ENCODE measurements around the gene CCDC106. TPM values are rescaled to one million over a fixed set of nuclear protein-coding genes. Genes with fewer than 3 reads are reported as not detected.

The CCDC106 gene
- polyA plus RNA-seq, 1 donor: 19.3 TPM

- no peak for DNase-seq
Observed at GRCh38 chr19:55650126-55650557, 2.1 kb downstream of the CCDC106 start.

DNA sequence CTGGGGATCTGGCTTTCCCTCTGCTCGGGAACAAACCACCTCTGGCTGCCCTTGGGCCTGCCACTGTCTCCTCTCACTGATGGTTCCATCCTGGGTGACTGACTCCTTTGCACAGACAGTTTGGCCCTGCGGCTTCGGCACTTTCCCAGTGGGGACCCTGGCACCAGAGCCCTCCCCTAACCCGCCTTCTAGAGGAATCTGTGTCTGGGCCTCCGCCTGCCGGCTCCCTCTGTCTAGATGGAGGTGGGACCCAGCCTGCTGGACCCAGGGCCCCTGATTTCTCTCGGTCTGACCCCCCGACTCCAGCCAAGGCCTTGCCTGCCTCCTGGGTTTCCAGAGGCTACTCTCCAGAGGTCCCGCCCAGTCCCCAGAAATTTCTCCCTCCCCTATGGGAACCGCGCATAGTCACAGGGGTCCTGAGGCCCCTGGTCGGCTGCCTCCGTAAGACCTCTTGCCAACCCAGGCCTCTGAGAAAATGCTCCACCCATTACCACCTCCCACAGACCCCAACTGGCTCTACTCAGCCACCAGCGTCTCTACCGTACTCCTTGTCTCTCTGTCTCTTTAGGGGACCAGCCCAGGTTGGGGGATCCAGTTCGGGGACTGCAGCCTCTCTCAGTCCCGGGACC, 2.7 kb downstream of the CCDC106 start:
- no peak for DNase-seq

DNA sequence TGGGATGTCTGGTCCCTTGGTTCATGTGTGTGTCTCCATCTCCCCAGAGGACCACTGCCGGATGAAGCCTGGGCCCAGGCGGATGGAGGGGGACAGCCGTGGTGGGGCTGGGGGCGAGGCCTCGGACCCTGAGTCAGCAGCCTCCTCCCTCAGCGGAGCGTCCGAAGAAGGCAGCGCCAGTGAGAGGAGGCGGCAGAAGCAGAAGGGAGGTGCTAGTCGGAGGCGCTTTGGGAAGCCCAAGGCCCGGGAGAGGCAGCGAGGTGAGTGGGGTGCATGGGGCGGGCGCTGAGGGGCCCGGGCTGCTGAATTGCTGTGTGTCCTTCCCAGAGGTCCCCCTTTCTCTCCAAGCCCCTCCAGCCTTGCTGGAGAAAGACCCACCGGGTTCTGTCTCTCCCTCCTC, 3.2 kb downstream of the CCDC106 start:
- DNase-seq: no peak

DNA sequence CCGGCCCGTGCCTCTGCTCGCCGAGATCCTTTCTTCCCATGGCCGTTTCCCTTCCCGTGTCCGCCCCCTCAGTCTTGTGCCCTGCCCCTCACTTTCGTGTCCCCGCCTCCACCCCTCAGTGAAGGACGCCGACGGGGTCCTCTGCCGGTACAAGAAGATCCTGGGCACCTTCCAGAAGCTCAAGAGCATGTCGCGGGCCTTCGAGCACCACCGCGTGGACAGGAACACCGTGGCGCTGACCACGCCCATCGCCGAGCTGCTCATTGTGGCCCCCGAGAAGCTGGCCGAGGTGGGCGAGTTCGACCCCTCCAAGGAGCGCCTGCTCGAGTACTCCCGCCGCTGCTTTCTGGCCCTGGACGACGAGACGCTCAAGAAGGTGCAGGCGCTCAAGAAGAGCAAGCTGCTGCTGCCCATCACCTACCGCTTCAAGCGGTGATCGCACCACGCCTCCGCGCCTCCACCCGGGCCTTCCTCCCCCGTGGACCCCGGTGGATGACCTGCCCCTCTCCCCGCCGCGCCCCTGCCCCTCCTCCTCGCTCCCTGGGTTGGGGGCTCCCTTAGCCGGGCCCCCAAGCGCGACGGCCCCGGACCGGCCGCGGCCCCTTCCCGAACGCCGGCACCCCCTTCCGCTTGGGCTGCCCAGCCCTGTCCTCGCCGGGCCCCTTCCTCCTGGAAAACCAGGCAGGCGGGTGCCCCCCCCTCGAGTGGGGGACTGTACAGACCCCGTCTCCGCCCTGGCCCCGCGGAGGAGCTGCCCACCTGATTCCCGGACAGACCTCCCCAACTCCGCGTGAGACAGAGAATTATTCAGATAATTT, 4.5 kb downstream of the CCDC106 start:
- no peak for DNase-seq

DNA sequence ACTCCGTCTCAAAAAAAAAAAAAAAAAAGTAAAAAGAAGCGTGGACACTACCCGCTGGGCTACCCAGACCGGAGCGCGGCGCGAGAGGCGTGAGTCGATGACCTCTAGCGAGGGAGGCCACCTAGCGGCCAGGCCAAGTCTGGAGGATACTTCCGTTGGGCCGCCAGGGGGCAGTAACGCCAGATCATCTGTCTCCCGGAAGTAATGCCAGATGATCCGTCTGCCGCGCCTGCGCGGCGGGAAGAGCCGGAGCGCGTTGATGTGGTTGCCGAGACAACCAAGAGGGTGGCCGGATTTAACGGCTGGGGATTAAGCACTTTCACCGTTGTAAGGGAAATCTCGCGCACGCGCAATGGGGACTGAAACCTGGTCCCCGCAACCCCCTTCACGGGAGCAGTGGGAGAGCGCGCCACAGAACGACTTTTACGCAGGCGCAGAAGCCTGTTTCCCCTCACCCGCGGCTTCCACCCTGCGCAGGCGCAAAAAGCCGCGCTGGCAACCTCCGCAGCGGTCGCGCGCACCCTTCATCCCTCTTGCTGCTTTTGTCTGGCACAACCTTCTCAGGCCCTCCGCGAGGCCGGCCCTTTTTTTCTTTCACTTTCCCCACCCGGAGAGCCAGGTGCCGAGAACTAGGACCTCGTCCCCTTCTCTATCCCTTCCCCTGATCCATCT, 5.8 kb downstream of the CCDC106 start:
- peak; percentile 99 for DNase-seq

- peak; percentile 100 for DNase-seq
Observed at GRCh38 chr19:55654323-55654867, 6.4 kb downstream of the CCDC106 start.

DNA sequence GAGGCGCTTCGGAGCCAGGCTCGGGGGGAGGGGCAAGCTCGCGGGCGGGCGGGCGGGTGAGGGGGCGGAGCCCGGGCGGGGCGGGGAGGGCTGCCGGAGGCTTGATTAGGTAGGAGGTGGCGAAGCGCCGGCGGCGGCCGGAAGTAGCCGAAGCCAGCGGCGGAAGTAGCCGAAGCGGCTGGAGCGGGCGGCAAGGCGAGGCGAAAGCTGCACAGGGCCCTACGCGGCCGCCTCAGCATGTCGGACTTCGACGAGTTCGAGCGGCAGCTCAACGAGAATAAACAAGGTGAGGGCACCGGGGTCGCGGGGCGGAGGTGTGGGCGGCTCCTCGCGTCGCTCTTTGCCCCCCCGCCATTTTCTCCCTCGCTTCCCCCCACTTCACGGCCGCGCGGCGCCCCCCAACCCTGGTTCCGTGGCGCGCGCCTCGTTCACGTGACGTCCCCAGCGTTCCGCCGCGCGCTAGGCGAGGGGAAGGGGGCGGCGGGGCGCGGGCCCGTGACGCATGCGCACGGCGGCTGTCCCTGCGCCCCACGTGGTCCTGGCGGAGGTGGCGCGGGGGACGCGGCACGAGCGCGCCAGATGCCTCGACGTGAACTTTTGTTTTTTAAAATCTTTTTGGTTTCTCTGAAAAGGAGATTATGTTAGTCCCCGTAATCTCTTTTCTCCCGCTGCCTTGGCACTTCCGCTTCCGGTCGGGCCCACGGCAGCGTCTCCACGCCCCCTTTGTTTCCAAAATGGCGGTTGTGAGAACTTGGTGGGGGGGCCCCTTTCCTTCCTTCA, 7.0 kb downstream of the CCDC106 start, which contains the start of gene U2AF2:
Gene U2AF2 (plus strand): TSS at position 168 of the 780 bp plus-strand sequence. CDS start 70 bp downstream, at position 238.
- DNase-seq: peak; percentile 91

GRCh38 chr19:55655648-55656040, 7.6 kb downstream of the CCDC106 start:
- DNase-seq: no peak

DNA sequence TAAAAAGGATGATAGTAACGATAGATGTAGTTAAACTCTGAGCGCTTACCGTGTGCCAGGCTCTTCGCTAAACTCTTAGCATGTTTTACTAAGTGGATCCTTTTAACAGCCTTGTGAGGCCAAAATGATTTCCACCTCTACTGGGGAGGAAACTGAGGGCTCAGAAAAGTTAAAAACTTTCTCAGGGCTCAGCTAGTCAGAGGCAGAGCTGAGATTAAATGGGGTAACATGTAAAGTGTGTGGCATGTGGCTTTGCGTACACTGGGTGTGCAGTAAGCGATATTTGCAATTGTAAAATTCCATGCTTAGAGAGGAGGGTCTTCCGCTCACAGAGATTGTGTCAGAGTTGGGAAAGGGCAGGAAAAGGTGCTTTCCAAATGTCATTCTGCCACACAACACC, 8.5 kb downstream of the CCDC106 start:
- no peak for DNase-seq

DNA sequence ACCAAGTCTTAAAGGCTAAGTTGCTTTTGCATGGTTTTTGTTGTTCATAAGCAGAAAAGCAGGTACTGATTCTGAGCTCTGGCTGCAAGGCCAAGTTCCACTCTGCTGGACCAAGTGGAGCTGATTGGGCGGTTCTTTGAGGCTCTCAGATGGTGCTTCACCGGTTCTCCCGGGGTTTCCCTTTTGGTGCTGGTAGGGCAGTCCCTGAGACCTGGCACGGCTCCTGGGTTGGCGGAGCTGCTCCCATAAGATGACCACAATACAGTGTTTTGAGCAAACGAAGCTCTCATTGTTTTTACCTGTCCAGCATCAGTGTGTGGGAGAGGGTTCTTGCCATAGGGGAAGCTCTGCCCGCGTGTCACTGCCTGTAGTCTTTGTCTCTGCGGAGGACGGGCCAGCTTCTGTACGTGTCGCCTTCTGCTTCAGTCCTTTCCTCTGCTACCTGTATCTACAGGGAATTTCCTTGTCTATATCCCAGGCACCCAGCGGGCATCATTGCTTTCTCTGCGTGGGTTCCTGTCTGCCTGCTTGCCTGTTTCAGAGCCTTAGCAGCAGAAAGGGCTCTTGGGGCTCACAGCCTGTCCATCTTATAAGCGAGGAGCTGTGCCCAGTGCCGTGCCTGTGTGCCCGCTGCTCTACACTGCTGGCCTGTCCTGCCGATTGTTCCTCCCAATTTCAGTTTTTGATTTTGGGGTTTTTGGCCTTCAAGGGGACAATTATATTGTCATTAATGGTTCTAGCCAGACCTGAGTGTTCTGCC, 9.2 kb downstream of the CCDC106 start:
- no peak for DNase-seq

DNA sequence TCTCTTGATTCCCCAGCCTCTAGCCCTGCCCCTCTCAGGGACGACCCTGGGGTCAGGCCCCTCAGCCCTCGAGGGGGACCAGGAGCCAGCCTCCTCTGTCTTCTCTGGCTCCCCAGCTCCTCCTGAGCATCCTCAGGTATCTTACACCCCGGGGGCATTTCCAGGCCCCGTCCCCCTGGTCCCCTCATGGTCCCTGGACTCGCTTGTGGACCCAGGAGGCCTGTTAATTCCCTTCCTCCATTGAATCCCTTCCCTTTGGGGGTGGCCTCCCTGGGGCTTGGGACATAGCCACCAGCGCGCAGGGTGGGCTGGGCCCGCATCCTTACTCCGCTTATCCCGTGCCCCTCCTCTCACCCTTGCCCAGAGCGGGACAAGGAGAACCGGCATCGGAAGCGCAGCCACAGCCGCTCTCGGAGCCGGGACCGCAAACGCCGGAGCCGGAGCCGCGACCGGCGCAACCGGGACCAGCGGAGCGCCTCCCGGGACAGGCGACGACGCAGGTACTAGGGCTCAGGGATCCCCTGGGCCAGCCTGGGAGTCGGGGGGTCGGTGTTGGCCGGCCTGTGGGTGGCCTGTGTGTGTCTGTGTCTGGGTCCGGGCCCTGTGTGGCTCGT, 10.9 kb downstream of the CCDC106 start:
- no peak for DNase-seq

- DNase-seq: no peak
Observed at GRCh38 chr19:55659822-55660221, 11.8 kb downstream of the CCDC106 start.

GRCh38 chr19:55660404-55660803, 12.4 kb downstream of the CCDC106 start:
- DNase-seq: no peak

DNA sequence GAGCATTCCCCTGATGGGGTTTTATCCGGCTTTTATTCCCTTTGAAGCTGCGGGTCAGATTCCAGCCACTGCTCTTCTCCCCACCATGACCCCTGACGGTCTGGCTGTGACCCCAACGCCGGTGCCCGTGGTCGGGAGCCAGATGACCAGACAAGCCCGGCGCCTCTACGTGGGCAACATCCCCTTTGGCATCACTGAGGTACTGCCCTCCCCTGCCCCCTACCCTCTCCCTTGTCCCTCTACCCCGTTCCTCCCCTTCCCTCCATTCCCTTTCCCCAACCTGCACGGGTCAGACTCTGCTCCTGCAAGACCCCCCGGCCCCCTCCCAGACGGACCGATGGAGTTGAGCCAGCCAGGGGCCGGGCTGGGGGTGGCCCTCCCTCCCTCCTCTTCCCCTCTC, 13.0 kb downstream of the CCDC106 start:
- no peak for DNase-seq

DNA sequence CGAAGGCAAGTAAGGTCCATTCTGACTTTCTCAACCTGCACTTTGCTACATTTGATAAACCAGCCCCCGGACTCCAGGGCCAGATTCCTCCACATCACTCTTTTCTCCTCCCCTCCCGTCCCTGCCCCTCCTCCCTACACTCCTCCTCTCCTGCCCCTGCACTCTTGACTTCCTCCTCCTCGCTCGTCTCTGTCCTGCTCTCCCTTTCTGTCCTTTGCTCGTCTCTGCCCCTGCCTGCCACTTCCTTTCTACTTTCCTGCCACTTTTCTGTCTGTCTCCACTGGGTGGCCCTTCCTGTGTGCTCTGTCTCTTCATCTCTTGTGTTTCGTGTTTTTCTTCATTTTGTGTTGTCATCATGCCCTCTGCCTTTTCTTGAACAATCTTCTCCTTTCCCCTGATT, 13.8 kb downstream of the CCDC106 start:
- DNase-seq: no peak

- DNase-seq: no peak
Observed at GRCh38 chr19:55663846-55664536, 16.0 kb downstream of the CCDC106 start.

- no peak for DNase-seq
Observed at GRCh38 chr19:55666343-55667005, 18.5 kb downstream of the CCDC106 start.

DNA sequence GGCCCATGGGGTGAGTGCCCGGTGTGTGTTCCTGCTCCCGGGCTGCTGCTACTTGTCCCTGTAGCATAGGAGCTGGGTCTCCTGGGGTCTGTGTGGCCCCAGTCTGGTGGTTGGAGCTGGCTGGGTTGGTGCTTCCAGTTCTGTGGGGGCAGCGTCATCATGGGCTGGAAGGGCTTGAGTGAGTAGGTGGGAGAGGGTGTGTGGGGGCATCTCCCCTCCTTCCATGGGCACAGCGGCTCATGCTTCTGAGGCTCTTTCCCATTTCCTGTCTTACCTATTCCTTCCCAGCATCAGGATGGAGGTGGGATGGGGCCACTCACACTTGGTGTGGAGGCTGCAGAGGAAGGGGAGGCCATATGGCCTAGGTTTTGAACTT, 19.0 kb downstream of the CCDC106 start:
- DNase-seq: no peak

DNA sequence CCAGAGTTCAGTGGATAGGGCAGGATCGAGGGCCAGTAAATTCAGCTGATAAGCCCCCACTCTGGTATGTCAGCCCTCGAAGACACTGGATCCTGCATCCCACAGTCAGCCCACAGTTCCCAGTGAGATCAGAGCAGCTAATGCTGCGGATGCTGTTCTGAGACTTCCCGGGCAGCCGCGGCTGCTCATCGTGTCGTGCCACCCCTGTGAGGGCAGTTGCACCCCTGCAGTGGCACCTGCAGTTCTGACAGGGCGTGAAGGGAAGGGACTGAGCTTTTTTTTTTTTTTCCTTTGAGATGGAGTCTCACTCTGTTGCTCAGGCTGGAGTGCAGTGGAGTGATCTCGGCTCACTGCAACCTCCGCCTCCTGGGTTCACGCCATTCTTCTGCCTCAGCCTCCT, 19.5 kb downstream of the CCDC106 start:
- DNase-seq: no peak

GRCh38 chr19:55667958-55668357, 19.9 kb downstream of the CCDC106 start:
- no peak for DNase-seq

Measured in left kidney (tissue), 2 donors.